Activated T-cell treated with anti-CD3 and anti-CD28 coated beads, Interleukin-2, amount 50 U/mL, for 1 hour (primary cell): ENCODE measurements around the gene TSPEAR.
"Not testable (repeated sequence)": the region's sequence is repeated elsewhere in the genome, so short reads cannot be mapped to it uniquely, and the experiment has no call there.

Source experiments
- DNase-seq: peaks from one replicate; pipeline ENCODE4 v3.0.0-alpha.2; 2020

TSPEAR gene

GRCh38 chr21:44582055-44582454 is 129.3 kb downstream of the TSPEAR start:
- DNase-seq, result no peak

DNA sequence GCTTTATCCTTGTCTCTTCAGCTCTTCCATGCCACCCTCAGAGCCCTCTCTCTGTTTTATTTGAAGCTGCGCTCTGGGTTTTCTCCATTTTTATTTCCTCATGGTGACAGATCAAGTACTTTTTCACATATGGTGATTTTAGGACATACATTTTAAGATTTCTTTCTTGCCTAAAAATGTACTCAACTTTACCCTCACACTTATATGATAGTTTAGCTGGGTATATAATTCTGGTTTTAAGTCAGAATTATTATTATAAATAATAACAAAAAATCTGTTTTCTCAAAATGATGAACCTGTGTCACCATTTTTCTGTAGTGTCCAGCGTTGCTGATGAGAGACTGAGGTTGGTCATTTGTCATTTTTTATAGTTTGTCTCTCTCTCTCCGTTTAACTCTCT is 130.2 kb downstream of the TSPEAR start:
- no peak for DNase-seq

DNA sequence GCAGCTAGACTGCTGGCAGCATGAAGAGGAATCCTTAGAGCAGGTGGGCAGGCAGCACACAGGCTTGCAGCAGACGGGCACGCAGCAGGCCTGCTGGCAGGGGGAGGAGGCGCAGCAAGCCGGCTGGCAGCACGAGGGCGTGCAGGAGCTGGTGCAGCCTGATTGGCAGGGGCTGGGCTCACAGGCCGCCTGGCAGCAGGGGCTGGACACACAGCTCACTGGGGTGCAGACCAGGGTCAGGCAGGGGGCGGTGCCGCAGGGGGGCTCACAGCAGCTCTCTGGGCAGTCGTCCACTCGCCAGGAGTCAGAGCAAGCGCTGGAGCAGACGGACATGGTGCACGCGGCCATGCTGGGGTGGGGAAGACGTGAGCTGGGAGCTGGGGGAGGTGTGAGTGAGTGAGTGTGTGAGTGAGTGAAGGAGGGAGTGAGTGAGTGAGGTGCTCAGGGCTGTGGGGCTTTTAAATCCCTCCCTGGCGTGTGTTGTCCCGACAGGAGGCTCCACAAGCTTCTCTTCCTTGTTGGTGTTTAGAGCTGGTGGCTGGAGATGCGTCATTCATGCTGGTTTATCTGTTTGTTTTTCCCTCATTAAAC is 131.0 kb downstream of the TSPEAR start, which contains the start of gene KRTAP10-5:
TSS of gene KRTAP10-5 (minus strand) at position 374 of the 591 bp plus-strand sequence. CDS start at position 348, 26 bp downstream.
- DNase-seq, result not testable (repeated sequence)

- DNase-seq, result no peak
These were observed 131.6 kb downstream of the TSPEAR start for GRCh38 chr21:44579833-44580144.

GRCh38 chr21:44579056-44579832 is 132.1 kb downstream of the TSPEAR start:
- no peak for DNase-seq

DNA sequence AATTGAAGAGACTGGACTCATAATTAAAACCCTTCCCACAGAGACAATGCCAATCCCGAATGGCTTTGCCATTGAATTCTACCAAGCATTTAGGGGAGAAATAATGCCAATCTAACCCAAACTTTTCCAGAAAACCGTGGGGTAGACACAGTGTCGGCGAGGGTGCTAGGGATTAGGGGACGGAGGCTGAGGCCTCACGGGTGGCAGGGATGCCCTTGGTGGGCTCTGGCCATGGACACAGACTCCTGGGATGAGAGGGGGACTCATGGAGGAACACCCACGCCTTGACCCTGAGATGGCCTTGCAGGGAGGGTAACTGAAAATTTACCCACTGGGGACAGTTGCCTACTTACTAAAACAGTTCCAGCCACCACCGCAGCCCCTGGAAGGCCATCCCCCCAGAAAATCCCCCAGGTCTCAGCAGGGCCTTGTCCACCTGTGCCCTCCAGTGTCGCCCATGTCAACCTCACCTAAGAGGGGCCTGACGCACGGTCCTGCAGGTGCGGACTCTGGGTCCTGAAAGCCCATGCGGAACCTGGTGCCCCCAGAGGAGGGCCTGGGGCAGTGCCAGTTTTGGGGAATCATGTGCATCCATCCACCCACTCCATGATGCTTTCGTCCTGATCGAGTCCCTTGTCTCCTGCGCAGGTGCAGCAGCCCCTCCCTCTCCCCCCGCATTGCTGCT is 132.9 kb downstream of the TSPEAR start:
- no peak for DNase-seq

DNA sequence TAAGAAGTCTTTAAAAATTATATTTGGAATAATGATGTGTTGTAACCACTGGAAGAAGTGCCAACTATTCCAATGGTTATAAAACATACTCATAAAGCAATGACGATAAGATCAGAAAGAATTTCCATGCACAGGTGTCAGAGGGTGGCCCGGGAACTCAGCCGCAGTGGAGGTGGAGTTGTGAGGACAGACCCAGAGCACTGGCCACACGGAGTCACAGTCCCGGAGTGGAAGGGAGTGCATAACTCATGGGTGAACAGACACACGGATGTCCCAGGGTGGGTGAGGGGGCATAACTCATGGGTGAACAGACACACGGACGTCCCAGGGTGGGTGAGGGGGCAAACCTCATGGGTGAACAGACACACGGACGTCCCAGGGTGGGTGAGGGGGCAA is 135.3 kb downstream of the TSPEAR start:
- no peak for DNase-seq

- DNase-seq, result no peak
These were observed 135.9 kb downstream of the TSPEAR start for GRCh38 chr21:44575307-44576024.

- DNase-seq, result no peak
These were observed 136.7 kb downstream of the TSPEAR start for GRCh38 chr21:44574457-44575306.

- not testable (repeated sequence) for DNase-seq
These were observed 137.5 kb downstream of the TSPEAR start, which contains the start of gene KRTAP10-4 for GRCh38 chr21:44573630-44574456. Gene KRTAP10-4 (plus strand): TSS chr21:44573729. CDS start chr21:44573759, 30 bp downstream.

DNA sequence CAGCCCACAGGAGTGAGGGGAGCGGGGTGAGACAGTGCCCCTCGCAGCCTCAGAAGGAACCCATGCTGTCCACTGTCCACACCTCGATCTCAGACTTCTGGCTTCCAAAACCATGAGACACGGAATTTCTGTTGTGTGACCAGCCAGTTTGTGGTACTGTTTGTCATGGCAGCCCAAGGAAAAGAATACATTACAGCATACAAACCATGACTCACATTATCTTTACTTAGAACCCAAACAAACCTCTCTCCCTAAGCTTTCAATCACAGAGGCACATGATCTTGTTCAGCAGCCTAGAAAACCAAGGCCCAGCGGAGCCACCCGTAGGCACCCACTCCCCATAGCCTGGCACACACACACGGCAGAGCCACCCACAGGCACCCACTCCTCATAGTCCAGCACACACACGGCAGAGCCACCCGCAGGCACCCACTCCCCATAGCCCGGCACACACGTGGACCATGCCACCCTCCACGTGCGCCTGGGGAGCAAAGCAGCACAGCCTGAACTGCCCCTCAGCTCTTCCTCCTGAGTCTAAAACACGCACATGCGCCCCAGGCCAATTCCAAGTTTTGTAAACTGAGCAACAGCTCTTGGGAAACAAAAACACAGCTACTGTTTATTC is 138.3 kb downstream of the TSPEAR start:
- no peak for DNase-seq

GRCh38 chr21:44571844-44572782 is 139.3 kb downstream of the TSPEAR start:
- DNase-seq, result no peak

DNA sequence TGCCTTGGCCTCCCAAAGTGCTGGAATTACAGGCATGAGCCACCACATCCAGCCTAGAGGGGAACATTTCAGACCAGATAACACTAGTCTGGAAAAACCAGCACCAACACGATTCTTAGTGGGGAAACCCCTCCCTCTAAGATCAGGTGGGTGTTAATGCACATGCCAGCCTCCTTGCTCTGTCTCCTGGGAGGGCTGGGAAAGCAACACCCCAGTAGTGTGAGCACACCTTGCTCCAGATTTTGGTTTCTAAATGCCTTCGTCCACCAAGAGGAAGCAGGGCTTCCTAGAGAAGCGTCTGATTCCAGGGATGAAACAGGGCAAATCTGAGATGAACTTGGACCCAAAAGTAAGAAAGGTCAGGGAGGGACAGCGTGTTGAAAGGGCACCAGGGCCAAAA is 140.1 kb downstream of the TSPEAR start:
- no peak for DNase-seq

GRCh38 chr21:44569861-44570517 is 141.4 kb downstream of the TSPEAR start:
- DNase-seq, result no peak

- DNase-seq, result no peak
These were observed 142.5 kb downstream of the TSPEAR start for GRCh38 chr21:44568667-44569556.

GRCh38 chr21:44568261-44568660 is 143.1 kb downstream of the TSPEAR start:
- DNase-seq, result no peak

DNA sequence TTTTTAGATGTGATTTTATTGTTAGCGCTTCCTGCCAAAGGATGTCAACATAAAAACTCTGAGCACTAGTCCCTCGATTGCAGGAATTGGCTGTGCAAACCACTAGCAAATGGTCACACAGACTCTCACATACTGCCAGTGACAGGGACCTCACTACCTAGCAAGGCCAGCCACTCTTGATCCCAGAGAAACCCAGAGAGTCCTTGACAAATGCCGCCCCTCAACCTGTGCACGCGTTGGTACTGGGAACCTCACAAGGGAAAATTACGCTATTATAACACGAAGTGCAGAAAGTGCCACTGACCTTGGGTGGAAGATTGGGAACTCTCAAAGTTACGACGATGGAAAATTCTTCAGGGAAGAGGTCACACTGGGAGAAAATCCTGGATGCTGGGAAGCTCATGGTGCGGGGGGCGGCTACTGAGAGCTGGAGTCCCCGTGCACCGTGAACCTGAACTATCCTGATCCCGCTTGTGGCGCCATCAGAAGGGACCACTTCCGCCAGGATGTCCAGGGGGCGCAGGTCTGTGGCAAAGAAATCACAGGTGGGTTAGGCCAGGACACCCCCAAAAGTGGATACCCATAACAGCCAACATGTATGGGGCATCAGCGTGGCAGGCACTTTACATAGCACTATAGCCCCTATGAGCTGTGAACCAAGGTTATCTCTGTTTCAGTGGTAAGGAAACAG is 143.7 kb downstream of the TSPEAR start:
- DNase-seq, result no peak
